Endometrium (tissue), 2 donors: ENCODE measurements around the gene TFDP3.

Experiments used
- FAIRE-seq: peaks from 2 replicates; lab custom pipeline; 2012; peaks lifted over from hg19 to GRCh38; lab: Jason Lieb, UNC
- donor health status: control.
- donor health status: control.

TFDP3 gene

DNA sequence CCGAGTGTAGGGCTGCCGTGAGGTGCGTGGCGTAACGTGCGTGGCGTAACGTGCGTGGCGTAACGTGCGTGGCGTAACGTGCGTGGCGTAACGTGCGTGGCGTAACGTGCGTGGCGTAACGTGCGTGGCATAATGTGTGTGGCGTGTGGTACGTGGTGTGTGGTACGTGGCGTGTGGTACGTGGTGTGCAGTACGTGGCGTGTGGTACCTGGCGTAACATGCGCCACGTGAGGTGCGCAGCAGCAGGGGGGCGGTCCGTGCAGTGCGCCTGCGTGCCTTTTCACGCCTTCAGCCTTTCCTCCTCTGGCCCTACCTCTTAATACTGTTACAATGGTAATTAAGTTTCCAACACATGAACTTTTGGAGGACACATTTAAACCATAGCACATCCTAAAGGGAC is at the start of gene TFDP3:
TFDP3 (minus strand) TSS at position 26 of the 400 bp plus-strand sequence. CDS start 95 bp downstream, outside the sequence.
- FAIRE-seq = no peak

GRCh38 chrX:133267621-133268020 is 49.5 kb upstream of the TFDP3 start:
- FAIRE-seq = no peak

- no peak for FAIRE-seq
Observed at GRCh38 chrX:133265331-133265730, 47.2 kb upstream of the TFDP3 start.

DNA sequence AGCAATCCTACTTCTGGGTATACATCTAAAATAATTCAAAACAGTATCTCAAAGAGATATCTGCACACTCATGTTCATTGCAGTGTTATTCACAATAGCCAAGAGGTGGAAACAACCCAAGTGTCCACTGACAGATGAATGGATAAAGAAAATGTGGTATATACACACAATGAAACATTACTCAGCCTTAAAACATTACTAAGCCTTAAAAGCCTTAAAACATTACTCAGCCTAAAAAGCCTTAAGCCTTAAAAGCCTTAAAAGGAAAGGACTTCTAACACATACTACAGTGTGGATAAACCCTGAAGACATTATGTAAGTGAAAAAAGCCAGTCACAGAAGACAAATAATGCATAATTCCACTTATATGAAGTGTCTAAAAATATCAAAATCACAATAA is 40.3 kb upstream of the TFDP3 start:
- FAIRE-seq = no peak

DNA sequence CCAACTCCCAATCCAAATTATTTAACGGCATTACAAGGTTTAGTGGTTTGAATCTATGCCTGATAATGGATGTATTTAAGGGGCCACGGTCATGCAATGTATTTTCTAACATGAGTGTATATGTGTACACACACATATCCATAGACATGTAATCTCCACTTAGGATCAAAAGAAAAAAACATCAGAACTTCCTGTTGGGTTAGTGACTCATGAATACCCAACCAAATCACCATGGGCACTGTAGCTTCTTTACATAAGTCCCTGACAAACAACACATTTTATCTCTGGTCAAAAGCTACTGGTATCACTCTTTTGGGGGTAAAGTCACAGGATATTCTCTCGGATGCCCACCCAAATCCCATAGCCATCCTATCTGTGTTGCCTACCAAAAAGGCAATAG is 36.5 kb upstream of the TFDP3 start:
- no peak for FAIRE-seq

DNA sequence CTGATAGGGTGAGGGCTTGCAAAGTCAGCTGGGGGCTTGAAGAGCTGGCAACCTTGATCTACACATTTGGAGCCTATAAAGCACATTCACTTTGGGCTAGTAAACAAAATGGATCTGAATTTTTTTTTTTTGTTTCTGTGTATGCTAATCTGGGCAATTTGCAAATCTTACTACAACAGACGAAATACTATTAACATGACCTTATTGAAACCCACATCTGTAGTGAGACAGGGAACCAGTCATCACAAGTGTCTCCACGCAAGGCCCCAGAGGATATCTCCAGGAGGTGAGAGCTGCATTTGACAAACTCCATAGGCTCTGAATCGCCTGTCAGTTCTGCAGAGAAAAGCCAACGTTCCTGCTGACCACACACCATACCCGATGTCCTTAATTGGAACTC is 33.0 kb upstream of the TFDP3 start:
- FAIRE-seq = no peak

GRCh38 chrX:133250184-133251100 is 32.3 kb upstream of the TFDP3 start:
- no peak for FAIRE-seq

- FAIRE-seq = no peak
Observed at GRCh38 chrX:133249266-133250058, 31.3 kb upstream of the TFDP3 start.

DNA sequence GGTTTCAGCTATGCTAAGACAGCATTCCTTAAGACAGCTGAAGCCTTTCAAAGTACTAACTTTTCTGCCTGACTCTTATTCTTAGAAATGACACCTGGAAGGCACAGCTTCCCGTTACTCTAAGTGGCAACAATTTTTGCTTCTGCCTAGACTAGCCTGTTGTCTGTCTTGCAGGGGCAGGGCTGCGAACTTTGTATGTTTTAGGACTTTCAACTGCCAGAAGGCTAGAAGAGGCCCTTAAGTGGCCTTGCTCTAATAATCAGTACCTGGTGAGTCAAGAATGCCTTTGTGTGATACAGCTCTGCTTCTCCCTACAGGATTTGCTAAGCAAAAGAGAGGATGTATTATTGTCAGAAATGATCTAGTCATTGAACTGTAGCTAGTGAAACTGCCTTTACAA is 30.0 kb upstream of the TFDP3 start:
- FAIRE-seq = no peak

DNA sequence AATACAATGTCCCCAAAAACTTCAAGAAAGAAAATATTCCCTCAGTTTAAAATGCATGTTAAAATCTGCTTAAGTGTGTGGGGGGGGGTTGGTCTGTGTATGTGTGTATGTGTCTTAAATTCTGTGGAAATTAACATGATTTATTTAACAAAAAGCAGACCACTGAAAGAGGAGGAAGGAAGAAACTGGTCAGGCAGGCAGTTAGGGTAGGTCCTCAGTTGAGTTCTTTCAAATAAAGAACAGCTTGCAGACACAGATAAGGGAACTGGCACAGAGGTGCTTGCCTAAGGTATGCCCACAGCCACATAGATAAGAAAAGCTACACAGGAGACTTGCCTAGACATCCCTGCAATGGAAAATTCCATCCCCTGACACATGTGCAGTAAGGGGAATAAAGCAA is 28.8 kb upstream of the TFDP3 start:
- no peak for FAIRE-seq

DNA sequence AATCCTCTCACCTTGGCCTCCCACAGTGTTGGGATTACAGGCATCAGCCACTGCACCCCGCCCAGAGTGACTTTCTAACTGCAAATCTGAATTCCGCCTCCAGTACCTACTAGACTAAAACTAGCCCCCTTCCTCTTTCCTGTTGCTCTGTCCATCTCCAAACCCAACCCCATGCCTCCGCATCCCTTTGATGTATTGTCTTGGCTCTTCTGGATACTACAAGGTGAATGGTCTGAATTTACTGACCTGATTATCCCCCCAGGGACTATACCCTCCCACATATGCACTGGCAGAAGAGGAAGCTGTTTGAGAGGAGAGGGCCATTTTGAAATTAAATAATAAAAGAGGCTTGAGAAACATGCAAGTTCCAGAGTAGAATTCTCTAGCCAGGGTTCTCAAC is 17.7 kb upstream of the TFDP3 start:
- FAIRE-seq = no peak

DNA sequence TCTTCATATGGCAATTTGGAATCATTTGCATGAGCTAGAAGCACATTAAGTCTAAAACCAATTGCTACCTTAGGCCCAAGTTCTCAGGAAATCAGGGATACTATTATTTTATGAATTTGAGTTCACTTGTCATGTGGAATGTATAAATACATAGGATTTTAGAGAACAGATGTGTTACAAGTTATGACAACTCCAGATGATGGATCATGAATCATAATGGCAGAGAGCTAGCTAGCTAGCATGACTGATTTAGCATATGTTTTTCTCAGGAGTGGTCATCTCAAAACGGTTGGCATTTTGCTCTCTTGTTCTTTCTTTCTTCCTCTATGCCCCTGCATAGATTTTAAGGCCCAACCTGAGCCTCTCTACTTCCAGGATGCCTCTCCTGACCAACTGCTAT is 14.2 kb upstream of the TFDP3 start:
- FAIRE-seq = no peak

- no peak for FAIRE-seq
Observed at GRCh38 chrX:133229361-133229760, 11.2 kb upstream of the TFDP3 start.

- no peak for FAIRE-seq
Observed at GRCh38 chrX:133215747-133216146, 2.4 kb downstream of the TFDP3 start.

- no peak for FAIRE-seq
Observed at GRCh38 chrX:133215017-133215416, 3.1 kb downstream of the TFDP3 start.

- FAIRE-seq = no peak
Observed at GRCh38 chrX:133214301-133214700, 3.9 kb downstream of the TFDP3 start.

- no peak for FAIRE-seq
Observed at GRCh38 chrX:133213117-133213516, 5.0 kb downstream of the TFDP3 start.

GRCh38 chrX:133207751-133208150 is 10.4 kb downstream of the TFDP3 start:
- no peak for FAIRE-seq

DNA sequence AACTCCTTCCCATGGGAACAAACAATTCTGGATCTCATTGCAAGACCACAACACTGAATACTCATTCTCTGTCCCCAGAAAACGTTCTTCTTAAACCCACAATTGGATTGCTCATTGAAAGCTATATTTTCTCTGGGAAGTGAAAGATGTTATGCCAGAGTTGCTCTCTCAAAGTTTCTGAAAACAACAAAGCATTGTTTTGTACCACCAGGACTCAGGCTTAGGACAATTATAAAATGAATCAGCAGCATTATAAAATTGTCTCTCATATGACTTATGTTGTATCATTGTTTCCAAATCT is 26.5 kb downstream of the TFDP3 start:
- no peak for FAIRE-seq

GRCh38 chrX:133190877-133191738 is 27.0 kb downstream of the TFDP3 start:
- no peak for FAIRE-seq

DNA sequence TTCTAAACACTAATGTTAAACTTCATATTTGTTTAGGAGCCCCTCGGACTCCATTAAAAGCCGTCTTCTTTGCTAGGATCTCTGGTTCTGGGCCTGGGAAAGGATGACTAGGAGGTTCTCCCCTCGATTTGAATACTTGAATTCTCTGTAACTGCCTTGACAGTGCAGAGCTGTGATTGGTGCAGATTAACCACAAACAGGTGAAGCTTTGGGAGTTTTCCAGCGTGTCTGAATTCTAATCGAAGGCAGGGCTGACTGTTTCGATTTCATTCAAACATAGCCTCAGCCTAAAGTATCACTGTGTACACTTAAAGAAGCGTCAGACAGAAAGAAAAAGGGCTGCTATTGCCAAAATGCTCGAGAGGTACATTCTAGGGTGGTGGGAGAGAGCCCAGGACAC is 29.0 kb downstream of the TFDP3 start:
- no peak for FAIRE-seq

GRCh38 chrX:133188631-133189030 is 29.5 kb downstream of the TFDP3 start:
- no peak for FAIRE-seq

DNA sequence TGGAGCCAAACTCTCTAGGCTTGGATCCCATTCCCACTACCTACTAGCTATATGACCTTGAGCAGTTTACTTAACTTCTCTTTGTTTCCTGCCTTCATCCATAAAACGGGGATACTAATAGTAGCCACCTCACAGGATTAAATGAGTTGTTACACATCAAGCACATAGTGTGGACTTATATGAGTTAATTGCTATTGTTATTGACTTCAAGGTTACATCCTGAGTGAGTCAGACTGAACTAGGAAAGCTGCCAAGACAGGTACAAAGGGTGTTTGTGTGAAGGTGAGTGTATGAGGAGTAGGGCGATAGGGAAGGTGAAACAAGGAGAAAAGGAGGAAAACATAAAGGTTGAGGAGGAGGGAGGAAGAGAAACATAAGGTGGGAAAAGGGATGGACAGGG is 32.2 kb downstream of the TFDP3 start:
- FAIRE-seq = no peak
